NCI-H2196 treated with DMSO at 0.1 percent for 48 hours (cell line): Measurements from ENCODE around the gene VDR.

Source experiments
- DNase-seq: peaks from one replicate; lab custom pipeline; 2025; ENCODE audit not compliant: unreplicated experiment; lab: John Stamatoyannopoulos, UW

Gene VDR

DNA sequence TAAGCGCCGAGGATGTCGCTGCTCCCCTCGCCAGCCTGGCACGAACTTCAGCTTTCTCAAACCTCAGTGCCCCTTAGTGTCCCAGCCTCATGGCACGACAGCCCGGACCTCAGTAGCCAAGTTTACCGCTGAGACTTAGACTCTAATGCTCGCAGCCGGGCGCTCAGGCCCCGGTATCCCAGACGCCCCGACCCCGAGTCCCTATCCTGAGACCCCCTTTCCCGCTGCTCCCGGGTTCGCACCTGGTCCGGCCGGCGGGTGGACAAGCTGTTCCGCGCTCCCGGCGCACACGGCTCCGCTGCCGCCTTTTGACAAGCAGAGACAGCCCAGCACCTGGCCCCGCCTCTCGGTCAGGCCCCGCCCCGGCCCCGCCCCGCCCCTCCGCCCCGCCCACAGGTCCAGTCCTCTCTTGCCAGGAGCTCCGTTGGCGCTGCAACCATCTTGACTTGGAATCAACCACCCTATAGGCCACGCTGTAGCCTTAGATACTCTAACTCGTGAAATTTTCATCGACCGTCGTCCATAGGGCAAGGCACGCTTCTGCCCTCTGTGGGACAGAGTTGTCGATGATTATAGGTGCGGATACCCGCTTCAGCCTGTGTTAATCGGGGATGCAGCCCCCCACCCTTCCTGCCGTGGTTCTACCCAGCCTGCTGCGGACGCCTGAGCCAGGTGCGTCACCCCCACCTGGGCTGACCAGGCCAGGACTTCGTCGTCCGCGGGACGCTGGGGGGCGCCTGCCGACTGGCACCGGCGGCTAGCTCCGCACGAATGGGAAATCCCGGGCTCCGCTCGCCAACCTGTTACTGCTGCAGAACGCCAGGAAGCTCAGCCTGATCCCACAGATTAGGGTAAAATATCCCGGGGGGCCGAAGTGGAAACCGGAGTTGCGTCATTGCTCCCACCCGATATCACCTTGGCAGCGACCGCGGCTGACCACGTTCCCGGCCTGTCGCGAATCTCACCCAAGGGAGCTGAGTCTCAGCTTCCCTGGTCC, at the start of gene VDR:
VDR (minus strand) TSS at position 282 of the 997 bp plus-strand sequence. CDS start 25,881 bp downstream, outside the sequence.
- DNase-seq: peak; percentile 83

DNA sequence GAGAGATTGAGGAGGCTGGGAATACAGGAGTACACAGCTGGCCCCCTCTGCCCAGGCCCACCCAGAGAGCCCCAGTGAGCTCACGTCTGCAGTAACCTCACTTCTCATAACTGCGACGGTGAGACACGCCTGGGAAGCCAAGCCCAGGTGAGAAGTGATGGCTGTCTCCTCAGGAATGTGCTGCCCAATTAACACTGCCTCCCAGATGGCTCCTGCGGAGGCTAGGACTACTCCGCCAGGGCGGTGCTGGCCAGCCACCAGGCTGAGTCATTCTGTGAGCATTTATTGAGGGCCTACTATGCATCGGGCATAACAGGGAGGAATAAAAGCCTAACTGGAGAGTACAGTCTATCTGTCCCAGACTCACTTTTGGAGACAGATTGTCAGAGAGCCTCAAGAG, 49.3 kb upstream of the VDR start:
- DNase-seq: no peak

DNA sequence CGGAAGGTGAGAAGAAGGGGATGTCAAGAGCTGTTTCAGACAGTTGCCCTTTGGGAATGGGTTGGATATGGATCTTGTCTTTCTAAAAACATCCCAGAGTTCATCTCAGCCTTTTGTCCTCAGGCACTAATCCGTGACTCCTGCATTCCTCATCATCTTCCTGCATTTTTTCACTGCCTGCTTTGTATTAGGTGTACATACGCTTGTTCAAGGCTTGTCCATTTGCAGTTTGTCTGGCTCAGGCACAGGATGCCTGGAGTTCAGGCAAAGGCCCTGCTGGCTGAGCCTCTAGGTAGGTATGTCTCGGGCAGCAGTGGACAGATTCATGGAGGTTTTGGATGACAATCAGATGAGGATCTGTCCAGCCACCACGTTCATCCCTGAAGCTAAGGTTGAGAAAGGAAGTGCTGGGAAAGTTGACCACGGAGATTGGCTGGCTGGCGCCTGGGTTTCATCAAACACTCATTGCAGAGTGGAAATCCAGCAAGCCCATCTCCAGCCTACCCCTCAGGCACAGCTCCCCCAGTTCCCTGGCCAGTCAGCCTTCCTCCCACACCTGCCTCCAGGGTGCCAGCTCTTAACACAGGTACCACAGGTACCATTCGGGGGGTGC, 46.2 kb upstream of the VDR start:
- no peak for DNase-seq

DNA sequence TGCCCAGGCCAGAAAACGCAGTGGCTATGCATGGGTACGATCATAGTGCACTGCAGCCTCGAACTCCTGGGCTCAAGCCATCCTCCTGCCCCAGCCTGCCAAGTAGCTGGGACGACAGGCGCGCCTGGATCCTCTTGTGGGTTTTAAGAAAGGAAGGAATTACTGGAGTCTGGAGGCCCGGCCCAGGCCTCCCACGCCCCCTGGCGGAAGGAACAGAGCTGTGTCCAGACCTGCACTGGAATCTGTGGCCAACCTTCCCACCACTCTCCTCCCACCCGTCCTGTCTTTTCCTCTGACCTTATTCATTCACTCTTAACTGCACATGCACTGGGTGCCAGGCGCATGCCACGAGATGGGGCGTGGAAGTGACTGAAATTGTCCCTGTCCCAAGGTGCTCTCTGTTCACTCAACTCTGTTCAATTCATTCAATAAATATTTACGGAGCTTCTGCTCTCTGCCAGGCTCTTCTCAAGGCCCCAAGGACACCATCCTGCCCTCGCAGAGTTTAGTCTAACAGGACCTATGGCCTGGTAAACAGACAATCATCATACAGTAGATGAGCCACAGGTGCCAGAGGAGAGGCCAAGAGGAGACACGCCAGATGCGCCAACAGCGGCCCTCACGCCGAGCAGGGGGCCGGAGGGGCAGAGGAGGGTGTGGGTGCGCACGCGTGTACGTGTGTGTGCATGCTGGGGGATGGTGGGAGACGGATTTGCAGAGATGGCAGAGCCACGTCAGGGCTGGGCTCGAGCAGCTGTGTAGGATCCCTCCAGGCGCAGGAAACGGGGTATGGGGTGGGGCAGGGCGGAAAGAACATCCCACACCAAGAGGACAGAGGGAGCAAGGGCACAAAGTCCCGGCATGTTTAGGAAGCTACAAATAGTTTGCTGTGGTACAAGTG, 44.9 kb upstream of the VDR start:
- peak; percentile 20 for DNase-seq

DNA sequence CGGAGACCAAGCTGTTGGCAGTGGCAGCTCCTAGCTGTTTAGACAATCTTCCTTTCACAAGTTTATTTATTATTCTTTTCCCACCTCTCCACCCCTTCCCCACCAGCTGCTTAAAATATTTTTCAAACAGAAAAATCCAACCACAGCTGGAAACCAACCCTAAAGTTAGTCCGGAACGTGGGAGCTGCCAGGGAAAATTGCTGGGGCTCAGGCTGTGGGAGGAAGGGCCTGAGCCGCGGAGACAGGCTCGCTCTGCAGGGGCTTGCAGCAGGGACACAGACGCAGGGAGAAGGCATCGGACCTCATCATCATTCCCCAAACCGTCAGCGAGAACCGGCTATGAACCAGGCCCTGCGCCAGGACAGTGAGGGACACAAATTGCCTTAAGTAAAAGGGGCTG, 42.5 kb upstream of the VDR start:
- DNase-seq: no peak

DNA sequence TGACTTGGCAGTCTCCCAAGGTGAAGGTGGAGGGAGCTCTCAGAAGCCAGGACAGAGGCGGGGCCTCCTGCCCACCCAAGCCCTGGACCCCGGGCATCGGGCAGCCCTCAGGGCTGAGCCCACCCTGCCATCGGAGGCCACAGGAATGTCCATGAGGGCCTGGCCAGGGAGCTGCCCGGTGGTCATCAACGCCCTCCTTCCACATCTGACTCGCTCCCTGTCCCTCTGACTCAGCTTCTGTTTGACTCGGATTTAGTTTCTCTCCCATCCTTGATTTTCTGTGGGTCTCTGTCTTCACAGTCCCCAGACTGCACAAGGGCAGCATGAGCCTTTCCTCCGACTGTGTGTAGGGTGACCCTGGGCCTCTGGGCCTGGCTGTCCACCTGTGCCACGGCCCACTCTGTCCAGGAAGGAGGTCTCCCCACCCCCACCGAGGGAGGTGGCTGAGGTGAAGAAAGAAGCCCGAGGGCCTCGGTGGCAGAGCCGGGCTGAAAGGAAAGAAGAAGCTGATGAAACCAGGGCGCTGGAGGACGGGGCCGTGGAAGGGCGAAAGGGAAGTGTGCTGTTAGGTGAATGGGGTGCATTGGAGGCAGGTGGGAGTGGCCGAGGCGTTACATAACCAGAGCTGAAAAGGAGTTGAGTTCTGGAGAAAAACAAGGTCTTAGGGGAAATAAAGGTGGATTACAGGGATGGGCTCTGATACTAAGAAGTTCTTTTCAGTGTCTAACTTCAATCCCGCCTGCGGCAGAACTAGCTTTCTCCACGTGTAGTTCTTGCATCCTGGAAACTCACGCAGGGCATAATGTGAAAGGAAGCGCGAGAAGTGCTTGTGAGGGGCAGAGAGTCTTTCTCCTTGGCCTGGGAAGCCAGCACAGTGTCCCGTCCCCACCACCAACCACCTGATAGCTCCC, 41.9 kb upstream of the VDR start:
- DNase-seq: no peak

DNA sequence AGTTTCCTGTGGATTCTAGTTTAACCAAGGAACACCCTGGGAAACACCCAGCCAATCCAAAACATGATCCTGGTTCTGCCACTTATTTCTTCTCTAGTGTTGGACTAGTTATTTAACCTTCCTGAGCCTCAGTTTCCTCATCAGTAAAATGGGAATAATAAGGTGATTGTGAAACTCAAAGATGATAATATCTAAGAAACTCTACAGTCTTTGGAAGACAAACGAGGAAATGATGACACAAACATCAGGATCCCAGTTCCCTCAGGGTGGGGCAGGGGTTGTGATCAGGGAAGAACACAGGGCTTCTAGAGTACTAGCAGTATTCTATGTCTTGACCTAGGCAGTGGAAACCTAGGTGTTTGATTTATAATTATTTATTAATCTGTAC, 40.5 kb upstream of the VDR start:
- DNase-seq: no peak

DNA sequence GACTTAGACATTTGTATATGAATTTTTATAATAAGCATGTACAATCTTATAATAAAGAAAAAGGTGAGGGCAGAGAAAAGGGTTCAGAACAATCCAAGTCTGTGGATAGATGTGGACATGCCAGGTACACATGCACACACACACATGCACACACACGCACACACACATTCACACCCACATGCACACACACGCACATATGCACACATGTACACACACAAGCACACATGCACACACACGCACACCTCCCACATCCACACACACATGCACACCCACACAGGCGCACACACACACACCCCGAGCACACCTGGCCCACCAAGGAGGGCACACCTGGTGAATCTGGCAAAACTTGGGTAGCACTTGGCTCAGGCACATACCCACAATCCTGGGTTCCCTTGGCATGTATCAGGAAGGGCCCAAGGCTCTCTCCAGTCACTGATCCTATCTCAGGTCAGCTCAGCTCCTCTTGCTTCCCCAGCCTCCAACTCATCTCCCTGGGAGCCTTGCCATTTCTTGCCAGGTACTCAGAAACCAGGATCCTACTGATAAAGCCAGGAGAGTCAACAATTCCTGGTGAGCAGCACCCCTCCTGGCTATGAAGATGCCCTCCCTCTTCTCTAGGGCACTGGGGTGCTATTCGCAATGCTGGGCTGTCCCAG, 40.0 kb upstream of the VDR start:
- DNase-seq: no peak

DNA sequence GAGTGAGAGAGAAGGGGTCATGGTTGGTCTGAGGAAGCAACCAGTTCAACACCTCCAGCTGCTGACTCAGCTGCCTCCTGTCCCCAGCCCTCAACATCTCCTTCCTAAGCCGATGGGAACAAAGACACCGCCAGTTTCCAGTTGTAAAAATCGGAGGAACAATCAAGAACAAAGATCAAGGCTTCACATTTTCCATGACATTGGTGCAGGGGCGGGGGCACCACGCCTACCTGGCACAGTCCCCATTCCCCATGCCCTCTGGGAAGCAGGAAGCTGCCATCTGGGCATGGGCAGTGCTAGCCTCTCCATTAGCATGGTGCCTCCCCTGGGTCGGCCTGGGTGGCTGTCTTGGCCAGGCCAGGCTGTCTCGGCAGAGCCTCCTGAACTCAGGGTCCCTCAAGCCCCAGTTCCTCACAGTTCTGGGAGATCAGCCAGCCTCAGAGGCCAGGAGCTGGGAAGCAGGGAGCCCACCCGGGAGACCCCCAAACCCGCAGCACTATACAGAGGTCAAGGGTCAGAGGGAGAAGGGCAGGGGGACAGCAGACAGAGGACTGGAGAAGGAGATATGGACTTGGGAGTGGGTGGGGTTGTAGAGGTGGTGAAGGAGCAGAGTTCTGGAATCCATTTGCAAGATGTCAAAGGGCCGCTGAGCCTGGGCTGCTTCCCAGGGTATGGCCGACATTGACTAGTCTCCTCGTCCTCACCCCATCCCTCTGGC, 39.0 kb upstream of the VDR start:
- DNase-seq: no peak

DNA sequence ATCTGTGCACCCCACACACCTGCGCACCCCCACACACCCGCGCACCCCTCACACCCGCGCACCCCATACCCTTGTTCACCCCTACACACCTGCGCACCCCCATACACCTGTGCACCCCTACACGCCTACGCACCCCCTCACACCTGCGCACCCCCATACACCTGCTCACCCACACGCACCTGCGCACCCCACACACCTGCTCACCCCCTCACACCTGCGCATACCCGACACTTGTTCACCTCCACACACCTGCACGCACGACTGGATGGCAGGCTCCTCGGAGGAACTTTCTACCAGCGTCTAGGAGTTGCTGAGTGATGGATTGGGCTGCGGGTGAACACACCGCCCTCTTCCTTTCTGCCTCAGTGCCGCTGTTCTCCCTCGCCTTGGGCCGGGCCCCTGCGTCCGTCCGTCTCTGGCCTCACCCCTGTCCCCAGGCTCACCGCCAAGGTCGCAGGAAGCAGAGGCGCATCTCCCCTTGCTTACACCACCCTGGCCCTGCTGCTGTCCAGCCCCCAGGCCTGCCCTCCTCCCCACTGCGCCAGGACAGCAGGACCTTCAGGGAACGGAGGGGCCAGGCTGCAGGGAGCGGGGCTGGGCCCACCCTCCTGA, 37.9 kb upstream of the VDR start:
- DNase-seq: no peak

DNA sequence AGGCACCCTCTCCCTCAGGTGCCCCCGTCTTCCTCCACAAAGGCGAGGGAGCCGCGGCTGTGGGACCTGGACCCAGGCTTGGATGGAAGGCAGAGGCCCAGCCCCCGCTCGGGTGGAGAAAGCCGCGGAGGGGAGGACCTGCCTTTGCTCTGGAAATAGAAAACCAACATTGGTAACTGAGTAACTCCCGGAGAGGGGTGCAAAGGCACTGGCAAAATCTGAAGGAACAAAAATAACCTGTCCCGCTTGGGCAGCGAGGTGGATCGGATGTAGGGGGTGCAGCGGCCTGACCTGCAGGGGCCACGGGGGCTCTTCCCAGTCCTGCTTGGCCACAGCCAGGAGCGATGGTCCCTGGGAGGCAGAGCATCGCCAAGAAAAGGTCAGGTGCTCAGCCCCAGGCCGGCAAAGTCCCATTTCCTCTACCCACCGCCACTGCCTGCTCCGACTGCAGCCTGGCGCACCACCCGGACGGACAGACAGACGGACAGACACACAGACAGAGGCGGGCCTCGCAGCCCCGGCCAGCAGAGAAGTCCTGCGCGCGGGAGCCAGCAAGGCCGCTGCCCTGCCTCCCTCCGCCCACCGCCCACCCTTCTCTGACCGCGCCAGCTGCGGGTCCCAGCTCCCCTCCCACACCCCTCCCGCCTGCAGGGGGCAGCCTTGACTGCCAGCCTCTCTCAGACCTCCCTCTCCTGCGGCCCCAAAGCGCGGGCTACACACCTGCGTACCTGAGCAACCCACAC, 37.2 kb upstream of the VDR start:
- DNase-seq: no peak

DNA sequence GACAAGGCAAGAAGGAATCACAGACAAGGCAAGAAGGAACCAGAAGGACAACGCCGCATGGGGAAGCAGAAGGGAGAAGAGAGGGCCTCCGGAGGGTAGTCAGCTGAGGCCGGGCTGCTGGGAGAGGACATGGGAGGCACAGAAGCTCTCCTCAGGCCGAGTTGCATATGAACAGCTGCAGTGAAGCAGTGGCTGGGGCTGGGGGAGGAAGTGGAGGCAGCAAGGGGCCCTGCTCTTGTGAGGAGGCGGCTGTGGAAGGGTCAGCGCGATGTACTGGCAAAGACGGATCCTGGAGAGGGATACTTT, 36.6 kb upstream of the VDR start:
- DNase-seq: no peak

DNA sequence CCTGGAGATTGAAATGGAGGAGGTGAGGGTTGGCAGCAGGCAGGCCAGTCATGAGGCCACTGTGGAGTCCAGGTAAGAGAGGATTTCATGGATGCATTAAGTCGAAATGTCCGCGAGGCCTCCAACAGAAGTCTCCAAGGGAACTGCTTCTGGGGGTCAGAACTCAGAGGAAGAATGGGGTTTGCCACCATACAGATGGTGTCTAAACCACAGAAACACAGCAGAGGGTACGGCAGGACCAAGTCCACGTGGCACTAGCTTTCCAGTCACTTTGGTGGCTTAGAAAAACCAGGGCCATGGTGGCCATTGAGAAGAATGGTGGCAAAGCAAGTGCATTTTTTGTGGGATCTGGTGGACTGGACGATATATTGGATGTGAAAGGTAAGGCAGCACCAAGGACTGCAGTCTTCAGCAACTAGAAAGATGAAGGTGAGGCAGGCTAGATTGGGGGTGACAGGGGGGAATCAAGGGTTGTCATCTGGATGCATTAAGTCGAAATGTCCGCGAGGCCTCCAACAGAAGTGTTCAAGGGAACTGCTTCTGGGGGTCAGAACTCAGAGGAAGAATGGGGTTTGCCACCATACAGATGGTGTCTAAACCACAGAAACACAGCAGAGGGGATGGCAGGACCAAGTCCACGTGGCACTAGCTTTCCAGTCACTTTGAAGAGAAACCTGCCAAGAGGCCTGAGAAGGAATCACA, 36.1 kb upstream of the VDR start:
- no peak for DNase-seq

DNA sequence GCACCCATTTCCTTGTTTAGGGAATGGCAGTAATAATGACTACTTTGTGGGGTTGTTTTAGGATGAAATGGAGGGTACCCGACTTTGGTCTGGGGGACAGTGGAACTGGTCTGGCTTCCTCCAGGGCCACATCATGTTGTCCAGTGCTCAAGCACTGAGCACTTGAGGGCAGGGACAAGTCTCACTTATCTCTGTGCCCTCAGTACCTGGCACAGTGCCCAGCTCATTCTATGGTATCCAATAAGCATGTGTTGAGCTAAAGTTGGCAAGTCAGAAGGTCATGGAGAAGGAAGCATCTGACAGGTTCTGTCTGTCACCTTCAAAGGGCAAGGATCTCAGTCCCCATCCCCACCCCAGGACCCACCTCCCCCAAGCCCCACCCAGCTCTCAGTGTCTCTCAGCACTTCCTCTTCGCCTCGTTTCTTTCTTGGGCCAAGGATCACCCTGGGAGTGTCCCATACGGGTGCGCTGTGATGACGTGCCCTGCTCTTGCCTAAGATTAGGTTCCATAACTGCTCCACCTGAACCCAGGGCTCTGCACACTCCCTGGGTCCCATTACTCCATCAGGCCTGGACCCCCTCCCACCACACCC, 34.3 kb upstream of the VDR start:
- no peak for DNase-seq

DNA sequence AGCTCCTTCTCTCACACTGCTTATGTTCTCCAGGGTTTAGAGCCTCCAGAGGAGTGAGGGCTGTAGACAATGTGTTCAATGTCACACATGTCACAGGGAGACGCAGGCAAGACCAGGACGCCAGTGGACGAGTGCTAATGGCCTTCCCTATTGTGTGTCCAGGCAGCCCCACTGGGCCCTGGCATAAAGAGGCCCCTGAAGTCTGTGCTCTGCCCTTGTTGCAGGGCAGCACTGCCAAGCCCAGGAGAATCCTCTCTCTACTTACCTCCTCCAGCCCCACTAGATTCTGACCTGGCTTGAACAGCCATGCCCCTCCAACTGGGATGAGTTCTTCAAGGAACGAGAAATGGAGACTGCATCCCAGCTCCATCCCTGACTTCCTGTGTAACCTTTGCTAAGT, 33.8 kb upstream of the VDR start:
- DNase-seq: no peak

DNA sequence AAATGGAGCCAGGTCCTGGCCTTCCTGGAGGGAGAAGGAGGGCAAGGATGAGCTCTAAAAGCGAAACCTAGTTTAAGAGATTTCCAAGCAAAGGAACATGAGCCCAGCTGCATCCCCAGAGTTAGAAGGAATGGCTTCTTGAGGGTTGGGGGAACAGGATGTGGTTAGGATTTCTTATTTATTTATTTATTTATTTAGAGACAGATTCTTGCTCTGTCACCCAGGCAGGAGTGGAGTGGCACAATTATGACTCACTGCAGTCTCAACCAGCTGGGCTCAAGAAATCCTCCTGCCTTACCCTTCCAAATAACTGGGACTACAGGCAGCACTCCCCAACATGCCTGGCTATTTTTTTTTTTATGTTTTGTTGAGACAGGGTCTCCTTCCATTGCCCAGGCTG, 33.3 kb upstream of the VDR start:
- DNase-seq: no peak

DNA sequence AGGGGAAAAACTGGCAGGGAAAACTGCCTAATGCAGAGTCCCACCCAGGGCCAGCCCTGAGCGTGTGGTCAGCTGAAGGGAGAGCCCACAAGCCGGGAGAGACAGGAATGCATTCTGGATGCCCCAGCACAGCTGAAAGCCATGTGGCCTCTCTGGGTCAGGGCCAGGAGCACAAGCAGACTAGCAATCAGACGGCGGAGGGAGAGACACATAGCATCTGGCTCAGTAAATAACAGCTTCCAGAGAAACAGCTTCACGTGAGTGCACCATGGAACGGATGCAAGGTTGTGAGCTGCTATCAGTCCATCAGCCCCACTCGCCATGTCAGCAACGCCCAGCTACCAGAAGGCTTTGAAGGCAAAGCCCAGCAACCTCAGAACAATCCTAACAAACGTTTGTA, 30.4 kb upstream of the VDR start:
- no peak for DNase-seq
